HG03280 (cell line): ENCODE measurements around the gene KAT6B.
A peak's percentile ranks its signal among the peaks of the same experiment; 100 is the strongest.
"Not testable (repeated sequence)": the region's sequence is repeated elsewhere in the genome, so short reads cannot be mapped to it uniquely, and the experiment has no call there.

Experiments used
- ATAC-seq: cut with Tn5 transposase; IDR thresholded peaks from one replicate; pipeline ENCODE4 v1.9.1; 2021; ENCODE audit warnings: mild to moderate bottlenecking, moderate library complexity; ENCODE audit not compliant: unreplicated experiment

Gene KAT6B

DNA sequence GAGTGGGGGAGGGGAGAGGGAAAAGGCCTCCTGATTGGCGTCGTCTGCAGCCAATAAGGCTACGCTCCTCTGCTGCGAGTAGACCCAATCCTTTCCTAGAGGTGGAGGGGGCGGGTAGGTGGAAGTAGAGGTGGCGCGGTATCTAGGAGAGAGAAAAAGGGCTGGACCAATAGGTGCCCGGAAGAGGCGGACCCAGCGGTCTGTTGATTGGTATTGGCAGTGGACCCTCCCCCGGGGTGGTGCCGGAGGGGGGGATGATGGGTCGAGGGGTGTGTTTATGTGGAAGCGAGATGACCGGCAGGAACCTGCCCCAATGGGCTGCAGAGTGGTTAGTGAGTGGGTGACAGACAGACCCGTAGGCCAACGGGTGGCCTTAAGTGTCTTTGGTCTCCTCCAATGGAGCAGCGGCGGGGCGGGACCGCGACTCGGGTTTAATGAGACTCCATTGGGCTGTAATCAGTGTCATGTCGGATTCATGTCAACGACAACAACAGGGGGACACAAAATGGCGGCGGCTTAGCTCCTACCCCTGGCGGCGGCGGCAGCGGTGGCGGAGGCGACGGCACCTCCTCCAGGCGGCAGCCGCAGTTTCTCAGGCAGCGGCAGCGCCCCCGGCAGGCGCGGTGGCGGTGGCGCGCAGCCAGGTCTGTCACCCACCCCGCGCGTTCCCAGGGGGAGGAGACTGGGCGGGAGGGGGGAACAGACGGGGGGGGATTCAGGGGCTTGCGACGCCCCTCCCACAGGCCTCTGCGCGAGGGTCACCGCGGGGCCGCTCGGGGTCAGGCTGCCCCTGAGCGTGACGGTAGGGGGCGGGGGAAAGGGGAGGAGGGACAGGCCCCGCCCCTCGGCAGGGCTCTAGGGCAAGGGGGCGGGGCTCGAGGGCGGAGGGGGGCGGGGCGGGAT is at the start of gene KAT6B:
KAT6B (plus strand) TSS at position 459 of the 903 bp plus-strand sequence. CDS start 16,258 bp downstream, outside the sequence.
- peak; percentile 87 for ATAC-seq

DNA sequence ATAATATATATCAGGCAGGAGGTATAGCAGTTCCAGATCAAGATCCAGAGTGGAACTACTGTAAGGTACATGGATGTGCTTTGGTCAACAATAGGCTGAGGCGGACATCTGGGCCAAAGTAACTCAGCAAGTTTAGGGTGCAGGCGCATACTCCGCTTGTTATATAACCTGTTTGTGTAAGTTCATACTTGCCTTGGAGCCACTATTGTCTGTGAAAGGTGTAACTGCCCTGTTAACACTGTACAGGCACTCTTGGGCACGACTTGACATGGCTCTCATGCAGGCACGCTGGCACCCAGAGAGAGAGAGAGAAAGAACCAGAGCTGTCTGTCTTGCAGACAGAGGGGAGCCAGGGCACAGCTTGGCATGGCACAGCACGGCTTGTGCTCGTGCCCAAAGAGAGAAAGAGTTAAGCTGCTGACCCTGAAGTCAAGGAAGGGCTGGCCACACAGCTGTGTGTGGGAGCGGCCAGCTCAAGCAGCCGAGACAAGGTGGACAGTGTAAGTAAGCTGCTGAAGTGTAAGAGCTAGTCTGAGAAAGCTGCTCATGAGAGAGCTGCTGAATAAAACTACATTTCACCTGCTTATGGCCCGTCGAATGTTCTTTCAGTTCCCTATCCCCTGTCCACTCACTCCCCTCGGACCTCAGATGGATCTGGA is 47.8 kb upstream of the KAT6B start:
- ATAC-seq: no peak

DNA sequence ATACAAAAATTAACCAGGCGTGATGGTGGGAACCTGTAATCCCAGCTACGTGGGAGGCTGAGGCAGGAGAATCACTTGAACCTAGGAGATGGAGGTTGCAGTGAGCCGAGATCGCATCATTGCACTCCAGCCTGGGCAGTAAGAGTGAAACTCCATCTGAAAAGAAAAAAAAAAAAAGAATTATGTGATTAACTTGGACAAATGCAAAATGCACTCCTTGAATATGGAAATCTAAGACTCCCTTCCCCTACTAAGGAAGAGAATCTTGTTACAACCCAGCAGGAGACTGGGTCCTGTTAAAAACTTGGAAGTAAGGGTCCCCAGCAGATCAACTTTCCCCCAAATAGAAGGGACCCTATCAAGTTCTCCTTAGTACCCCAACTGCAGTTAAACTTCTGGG is 44.5 kb upstream of the KAT6B start:
- ATAC-seq: not testable (repeated sequence)

DNA sequence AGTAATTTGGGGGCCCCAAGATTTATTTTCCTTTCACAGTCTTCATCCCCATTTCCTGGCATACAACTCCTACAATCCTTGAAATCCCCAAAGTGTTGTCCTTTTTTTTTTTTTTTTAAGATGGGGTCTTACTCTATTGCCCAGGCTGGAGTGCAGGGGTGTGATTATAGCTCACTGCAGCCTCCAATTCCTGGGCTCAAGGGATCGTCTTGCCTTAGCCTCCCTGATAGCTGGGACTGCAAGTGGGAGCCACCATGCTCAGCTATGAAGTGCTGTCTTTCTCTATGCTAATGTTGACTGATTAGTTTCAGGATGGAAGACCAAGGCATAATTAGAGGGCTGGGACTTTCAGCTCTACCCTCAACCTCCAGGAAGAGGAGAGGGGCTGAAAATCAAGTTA is 41.9 kb upstream of the KAT6B start:
- ATAC-seq: no peak

DNA sequence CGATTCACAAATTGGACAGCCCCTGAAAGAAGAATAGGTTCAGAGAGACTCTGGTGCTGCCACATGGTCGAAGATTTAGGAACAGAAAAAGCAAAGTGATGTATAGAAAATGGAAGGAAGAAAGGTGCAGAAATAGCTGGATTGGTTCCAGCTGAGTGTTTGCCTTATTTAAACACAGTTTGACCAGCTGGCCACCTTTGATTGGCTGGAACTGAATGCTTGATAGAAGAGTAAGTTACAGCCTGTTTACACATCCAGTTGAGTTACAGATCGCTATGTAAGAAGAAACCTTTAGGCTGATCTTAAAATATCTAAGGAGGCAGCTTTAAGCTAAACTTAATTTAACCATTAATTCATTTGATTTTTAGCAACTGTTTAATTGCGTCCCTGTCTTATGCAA is 40.3 kb upstream of the KAT6B start:
- ATAC-seq: no peak

DNA sequence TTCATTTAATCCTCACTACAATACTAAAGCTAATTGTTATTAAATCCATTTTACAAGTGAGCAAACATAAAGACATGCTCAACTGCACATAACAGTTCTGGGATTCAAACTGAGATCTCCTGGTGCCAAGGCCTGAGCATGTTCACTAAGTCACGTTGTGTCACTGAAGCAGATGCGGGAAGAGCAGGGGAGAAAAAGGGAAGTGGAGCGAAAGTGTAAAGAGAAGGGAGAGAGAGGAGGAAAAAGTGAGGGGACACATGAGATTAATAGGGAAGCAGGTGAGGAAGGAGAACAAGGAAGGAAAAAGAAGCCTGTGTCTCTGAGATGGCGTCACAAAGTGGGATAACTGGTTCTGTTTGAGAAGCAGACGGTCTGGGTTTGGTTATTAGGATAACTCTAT is 38.9 kb upstream of the KAT6B start:
- ATAC-seq: no peak

DNA sequence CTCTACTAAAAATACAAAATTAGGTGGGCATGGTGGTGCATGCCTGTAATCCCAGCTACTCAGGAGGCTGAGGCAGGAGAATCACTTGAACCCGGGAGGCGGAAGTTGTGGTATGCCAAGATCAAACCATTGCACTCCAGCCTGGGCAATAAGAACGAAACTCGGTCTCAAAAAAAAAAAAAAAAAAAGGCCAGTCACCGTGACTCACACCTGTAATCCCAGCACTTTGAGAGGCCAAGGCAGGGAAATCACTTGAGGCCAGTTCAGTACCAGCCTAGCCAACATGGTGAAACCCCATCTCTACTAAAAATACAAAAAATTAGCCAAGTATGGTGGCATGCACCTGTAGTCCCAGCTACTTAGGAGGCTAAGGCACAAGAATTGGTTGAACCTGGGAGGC is 34.4 kb upstream of the KAT6B start:
- ATAC-seq: not testable (repeated sequence)

DNA sequence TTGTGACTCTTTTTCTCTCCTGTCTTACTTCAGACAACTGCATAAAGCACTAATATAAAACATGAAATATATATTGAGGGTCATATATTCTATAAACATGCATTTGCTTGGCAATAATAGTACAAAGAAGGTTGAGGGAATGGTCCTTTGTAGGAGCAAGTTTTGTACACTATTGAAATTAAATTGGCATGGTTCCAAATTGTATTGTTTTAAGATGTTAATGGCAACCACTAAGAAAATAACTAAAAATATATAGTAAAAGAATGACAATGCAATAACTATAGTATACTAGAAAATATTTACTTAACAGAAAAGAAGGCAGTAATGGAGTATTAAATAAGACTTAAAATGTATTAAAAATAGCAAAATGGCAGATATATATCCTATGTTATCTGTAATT is 33.7 kb upstream of the KAT6B start:
- ATAC-seq: no peak

DNA sequence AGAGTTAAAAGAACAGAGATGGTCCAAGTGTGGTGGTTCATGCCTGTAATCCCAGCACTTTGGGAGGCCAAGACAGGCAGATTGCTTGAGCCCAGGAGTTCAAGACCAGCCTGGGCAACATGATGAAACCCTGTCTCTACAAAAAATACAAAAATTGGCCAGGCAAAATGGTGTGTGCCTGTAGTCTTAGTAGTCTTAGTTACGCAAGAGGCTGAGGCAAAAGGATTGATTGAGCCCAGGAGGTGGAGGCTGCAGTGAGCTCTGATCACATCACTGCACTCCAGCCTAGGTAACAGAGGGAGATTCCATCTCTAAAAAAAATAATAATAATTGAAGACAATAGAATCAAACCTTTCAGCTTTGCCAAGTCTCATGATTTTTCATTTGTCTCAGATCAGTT is 33.2 kb upstream of the KAT6B start:
- not testable (repeated sequence) for ATAC-seq

DNA sequence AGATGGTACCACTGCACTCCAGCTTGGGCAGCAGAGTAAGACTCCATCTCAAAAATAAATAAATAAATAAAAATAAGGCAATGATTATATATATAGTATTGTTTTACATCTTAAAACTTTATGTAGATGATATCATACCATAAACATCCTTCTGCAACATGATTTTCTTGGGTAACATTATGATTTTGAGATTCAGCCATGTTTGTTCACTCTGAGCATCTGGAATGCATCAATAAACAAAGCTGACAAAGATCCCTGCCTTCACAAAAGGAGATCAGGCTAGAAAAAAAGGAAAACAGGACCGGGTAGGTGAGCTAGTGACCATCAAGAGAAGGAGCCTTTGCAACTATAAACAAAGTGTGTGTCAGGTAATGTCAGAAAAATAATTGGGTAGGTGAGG is 31.9 kb upstream of the KAT6B start:
- no peak for ATAC-seq

DNA sequence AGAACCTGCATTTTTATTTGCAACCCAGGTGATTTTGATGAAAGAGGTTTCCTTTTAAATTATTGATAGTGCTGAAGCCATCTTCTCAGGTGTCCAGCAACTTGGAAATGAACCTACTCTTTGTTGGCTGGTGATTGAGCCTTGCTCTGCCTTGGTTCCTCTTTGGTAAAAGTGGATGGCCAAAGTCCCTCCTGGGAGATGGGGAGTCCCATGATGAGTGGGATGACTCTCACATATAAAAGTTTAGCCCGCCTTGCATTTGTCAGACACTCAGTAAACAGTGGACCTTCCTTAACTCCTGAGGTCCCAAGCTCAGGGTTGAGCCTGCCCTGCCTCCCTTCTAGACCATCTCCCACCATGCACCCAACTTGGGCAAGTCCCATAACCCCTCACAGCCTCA is 28.9 kb upstream of the KAT6B start:
- ATAC-seq: no peak

DNA sequence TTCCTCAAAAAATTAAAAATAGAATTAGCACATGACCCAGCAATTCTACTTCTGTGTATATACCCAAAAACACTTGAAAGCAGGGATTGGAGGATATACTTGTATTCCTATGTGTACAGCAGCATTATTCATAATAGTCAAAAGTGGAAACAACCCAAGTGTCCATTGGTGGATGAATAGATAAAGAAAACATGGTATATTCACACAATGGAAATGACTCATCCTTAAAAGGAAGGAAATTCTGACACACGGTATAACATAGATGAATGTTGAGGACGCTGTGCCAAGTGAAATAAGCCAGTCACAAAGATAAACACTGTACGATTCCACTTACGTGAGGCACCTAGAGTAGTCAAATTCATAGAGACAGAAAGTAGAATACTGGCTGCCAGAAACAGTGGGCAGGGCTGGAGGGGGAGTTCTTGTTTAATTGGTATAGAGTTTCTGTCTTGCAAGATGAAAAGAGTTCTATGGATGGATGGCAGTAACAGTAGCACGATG is 26.6 kb upstream of the KAT6B start:
- no peak for ATAC-seq

DNA sequence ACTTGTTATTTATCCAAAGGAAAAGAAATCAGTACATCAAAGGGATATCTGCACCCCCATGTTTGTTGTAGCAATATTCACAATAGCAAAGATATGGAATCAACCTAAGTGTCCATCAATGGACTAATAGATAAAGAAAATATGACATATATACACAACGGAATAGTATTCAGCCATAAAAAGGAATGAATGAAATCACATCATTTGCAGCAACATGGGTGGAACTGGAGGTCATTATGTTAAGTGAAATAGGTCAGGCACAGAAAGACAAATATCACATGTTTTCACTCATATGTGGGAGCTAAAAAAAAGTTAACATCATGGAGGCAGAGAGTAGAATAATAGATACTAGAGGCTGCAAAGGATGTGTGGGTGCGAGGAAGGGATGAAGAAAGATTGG is 25.0 kb upstream of the KAT6B start:
- no peak for ATAC-seq

DNA sequence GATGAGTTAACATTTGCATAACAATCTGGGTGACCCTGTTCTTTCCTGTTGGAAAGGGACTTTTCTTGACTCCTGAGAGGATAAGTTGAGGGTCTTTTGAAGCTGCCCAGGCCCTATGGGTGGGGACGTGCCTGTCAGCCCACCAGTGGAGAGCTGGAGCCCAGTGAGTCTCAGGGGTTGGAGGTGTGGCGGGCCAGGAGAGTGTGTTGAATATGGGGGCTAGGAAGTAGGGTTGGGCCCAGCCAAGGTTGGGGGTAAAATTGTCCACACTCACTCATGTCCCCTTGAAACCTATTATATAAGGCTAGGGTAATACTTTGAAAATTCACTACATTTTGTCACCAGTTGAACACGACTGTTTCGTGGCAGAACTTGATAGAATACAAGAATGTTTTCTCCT is 17.9 kb upstream of the KAT6B start:
- no peak for ATAC-seq

DNA sequence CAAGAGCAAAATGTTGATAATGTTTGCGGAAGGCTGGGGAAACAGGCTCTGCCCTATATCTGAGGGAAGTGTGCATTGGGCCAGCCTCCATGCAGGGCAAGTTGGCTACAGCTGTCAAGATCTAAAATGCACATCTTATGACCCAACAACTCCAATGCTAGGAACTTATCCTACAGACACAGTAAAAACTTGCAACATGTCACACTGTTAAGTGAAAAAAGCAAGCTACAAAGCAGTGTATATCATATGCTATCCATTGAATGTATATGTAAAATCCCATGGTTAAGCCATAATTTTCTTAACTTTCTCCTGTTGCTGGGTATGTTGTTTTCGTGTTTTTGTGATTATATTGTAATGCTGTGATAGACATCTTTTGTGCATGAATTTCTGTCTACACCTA is 16.3 kb upstream of the KAT6B start:
- no peak for ATAC-seq

DNA sequence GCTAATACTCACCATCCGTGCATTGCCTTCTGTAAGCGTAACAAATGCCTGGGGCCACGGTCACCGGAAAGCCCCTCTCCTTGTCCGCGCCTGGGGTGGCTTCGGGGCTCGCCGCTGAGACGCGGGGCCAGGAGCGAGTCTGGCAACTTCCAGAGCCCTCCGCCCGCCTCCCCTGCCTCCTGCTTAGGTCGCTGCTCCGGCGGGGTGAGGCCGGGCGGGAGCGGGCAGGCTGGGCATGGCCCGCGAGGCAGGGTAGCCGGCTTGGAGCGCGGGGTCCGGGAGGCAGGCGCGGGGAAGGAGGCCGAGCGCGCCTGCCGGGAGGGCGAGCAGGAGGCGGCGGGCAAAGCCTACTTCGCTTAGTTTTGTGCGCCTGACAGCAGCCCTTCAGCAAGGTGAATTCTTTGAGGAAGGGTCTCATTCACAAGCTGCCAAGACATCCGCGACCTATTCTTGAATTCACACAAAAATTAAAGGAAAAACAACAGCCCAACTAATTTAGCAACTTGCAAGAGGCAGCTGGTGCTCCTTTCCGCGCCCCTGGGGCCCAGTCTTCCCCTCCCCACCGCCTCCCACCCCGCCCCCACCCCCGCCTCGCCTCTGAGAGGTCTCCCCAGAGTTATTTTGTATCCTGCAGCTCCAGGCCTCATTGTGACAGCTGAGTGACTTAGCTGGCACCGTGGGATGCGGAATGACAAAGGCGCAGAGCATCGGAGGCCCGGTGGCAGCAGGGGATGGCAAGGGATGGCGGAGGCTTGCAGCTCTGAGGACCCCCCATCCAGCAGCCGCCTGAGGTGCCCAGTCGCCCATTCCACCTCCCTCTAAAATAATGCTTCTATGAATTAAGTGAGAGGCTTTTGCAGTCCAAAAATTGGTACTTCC is 12.8 kb upstream of the KAT6B start:
- no peak for ATAC-seq

DNA sequence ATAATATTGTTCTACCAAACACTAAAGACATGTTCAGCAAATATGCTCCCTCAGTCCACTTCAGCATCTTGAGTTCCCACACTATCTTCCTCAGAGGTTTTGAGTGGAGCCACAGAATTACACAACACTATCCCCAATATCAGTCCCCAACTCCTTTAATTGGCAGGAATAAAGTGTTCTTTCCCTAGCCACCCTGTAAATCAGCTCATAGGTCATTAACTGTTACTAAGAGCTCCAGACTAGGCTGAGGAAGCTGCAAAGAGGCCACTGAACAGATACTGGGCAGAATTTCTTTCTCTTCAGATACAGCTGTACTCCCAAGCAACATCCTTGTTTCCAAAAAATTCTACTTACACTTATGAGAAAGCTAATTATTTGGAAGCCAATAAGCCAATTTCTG is 11.6 kb upstream of the KAT6B start:
- ATAC-seq: no peak

DNA sequence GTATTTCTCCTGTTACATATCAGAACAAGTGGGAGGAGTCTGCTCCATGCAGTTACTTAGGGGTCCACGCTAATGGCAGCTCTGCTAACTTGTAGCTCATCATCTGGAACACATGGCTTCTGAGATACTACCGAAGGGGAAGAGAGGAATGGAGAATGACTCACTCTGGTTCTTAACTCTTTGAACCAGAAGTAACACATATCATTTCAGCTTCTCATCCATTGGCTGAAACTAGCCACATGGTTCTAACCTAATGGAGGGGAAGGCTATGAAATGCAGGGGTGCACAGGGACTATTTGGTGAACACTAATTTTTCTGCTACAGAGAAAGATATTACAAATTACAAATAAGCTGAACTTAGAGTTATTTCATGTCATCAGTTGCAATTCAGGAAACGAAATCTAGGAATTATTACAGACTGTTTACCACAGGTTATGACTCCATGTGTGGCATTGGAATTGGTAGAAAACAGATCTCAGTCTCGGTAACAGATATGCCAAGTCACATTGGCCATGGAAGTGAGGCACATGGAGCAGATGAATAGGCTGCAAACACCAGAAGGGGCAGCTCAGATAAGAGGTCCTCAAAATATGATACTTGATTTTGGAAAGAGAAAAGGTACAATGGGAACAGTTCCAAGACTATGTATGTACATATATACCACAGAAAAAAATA is 9.4 kb upstream of the KAT6B start:
- ATAC-seq: no peak

DNA sequence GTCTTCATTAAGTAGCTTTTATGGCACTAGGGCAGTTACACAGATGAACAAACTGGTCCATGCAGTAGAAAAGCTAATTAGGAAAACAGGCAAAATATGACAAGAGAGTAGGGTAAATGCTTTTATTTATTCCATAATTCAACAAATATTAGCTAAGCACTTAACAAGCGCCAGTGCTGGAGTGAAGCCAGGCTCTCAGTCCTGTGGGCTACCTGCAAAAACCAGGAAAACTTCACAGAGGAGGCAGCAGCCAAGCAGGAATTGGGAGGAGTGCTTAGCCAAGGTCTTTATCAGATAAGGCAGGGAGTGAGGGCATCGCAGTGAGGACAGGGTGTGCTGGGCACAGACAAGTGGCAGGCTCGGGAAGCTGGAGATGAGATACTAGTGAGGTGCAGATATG is 4.9 kb upstream of the KAT6B start:
- ATAC-seq: no peak

DNA sequence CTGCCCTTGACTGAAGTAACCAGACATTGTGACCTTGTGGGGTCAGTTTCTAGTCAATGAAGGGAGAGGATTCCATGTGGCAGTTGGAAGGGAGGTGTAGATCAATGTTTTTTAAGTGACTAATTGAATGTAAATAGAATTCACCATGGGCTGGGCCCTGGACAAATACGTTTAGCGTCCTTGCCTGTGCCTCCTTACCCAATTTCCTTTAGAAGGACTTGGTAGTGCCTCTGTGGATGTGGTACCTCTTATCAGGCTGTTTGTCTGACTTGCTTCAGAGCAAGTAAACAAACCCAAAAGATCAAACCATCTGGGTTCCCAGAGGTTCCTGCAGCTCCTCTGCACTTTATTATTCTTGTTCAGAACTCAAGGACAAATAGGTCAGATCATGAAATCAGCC is 4.3 kb upstream of the KAT6B start:
- no peak for ATAC-seq
